ENCODE data around the gene PRPF40B. TPM values are rescaled to one million over a fixed set of nuclear protein-coding genes. Genes with fewer than 3 reads are reported as not detected.

PRPF40B gene
- total RNA-seq, 4 donors from 2014 or later, result 17.4 to 72.9 (median 25.4) TPM

DNA sequence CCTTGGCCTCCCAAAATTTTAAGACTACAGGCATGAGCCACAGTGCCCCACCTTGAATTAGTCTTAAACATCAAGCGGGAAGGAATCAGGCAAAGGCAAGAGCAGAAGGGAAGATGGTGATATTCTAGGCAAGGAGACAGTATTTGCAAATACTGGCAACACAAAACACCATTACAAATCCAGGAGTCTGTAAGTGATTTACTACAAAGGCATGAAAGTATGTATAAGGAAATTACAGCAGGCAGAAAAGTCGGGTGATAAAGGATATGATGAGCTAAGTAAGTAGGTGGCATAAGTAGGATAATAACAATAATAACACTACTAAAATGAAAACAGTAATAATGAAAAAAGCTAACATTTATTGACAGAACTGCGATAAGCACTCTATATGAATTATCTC is 55.4 kb downstream of the PRPF40B start:
- no peak for TF ChIP-seq POLR2A (IDR thresholded peaks at IDR 0.05)
- no peaks in the 10 kb centered on the region for H3K27me3 ChIP-seq
- H3K27ac ChIP-seq, result no peak overlapping the region
- H3K36me3 ChIP-seq, result no peaks in the 10 kb centered on the region
- no peak overlapping the region for H3K4me3 ChIP-seq
- intact Hi-C loops (cut with DNase I; ENCODE audit: low total_unique reads), result no loop called here
- peaks cover 4 to 14% of the 10 kb centered on the region in 2 donors for H3K4me1 ChIP-seq
- no peaks in the 10 kb centered on the region for H3K9me3 ChIP-seq
- DNase-seq, result no peak

DNA sequence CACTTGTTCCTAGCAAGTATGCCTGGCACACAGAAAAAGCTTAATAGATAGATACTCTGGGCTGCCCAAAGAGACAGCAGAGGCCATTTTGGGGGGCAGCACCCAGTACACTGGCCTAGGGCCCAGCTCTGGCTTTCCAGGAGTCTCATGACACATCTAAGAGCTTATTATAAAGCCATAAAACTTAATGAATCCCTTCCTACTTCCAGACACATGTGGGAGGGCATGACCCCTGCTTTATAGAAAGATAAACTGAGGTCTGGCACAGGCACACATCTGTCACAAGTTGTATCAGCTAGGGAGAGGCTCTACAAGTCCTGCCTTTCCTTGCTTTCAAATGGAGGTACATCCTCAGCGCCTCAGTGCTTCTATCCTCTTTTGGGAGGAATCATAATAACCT is 56.7 kb downstream of the PRPF40B start:
- H3K27ac ChIP-seq, result no peak overlapping the region
- no peaks in the 10 kb centered on the region for H3K36me3 ChIP-seq
- H3K4me1 ChIP-seq, result peaks cover 2 to 7% of the 10 kb centered on the region in 2 donors

DNA sequence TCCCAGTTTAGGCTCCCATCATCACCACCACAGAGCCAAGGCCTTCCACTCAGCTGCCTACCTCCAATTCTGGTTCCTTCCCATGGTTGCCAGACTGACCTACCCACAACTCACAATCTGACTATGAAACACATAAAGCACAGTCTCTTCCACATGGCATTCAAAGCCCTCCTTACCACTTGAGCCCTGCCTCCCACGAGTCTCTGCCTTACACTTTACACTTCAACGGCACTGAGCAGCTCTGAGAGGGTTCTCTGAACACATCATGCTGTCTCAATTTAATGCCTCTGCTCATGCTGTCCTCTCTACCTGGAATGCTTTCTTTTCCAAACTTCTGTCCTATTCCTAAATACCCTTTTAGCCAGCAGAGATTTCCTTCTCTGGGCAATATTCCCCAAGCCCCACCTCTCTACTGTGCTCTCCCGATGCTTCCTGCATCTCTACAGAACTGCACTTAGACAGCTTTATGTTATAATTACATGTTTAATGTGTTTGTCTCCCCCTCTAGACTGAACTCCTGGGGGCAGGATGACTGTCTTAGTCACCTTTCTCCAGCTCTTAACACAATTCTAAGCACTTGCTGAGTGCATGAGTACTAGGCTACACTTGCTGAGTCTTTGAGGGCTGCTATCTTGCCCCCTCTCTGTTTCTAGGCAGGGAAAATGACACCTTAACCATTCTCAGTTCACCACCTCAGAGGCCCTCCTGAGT is 60.4 kb downstream of the PRPF40B start:
- no peak for TF ChIP-seq POLR2A (IDR thresholded peaks at IDR 0.05)
- TF ChIP-seq, protein P1, sequence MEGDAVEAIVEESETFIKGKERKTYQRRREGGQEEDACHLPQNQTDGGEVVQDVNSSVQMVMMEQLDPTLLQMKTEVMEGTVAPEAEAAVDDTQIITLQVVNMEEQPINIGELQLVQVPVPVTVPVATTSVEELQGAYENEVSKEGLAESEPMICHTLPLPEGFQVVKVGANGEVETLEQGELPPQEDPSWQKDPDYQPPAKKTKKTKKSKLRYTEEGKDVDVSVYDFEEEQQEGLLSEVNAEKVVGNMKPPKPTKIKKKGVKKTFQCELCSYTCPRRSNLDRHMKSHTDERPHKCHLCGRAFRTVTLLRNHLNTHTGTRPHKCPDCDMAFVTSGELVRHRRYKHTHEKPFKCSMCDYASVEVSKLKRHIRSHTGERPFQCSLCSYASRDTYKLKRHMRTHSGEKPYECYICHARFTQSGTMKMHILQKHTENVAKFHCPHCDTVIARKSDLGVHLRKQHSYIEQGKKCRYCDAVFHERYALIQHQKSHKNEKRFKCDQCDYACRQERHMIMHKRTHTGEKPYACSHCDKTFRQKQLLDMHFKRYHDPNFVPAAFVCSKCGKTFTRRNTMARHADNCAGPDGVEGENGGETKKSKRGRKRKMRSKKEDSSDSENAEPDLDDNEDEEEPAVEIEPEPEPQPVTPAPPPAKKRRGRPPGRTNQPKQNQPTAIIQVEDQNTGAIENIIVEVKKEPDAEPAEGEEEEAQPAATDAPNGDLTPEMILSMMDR (IDR thresholded peaks at IDR 0.05), result no peak

More for the DNA sequence above, 56.7 kb downstream of the PRPF40B start:
- Histone ChIP-seq H3K4me3 (no peak overlapping the region), H3K9me3 (no peaks in the 10 kb centered on the region), H3K27me3 (no peaks in the 10 kb centered on the region)
- DNase-seq, result no peak
- TF ChIP-seq, protein P1 (IDR thresholded peaks at IDR 0.05), result no peak
- no peak for TF ChIP-seq POLR2A (IDR thresholded peaks at IDR 0.05)
- intact Hi-C loops (cut with DNase I; ENCODE audit: low total_unique reads), result no loop called here

DNA sequence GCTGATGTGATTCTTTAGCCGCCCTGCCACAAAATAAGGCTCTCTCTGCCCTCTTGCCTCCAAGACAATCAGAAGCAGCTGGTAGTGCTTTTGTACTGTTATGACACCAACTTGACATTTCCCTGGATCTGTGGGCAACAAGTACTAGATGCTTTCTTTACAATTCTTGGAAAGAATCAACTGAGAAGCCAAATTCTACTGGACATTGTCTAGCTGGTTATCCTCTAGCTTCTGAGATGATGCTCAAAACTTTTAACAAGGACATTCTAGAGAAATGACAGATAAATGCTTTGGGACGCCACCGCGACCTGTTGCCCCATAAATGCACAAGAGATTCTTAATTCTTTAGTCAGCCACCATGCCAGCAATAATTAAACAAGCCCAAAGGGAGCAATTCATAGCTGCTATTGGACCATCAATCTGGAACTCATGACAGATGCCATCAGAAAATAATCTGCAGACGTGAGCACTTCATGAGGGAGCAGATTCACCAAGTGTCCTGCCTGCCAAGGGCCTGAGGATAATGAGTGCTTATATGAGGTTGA is 61.0 kb downstream of the PRPF40B start:
- no peak for DNase-seq
- Histone ChIP-seq H3K27me3 (no peaks in the 10 kb centered on the region), H3K4me3 (no peak overlapping the region), H3K9me3 (no peaks in the 10 kb centered on the region), H3K36me3 (no peaks in the 10 kb centered on the region), H3K27ac (no peak overlapping the region), H3K4me1 (no peaks in the 10 kb centered on the region)
- intact Hi-C loops (cut with DNase I; ENCODE audit: low total_unique reads), result no loop called here
- no peak for TF ChIP-seq POLR2A (IDR thresholded peaks at IDR 0.05)
- TF ChIP-seq, protein P1 (IDR thresholded peaks at IDR 0.05), result no peak

More for the DNA sequence above, 60.4 kb downstream of the PRPF40B start:
- peak overlapping the region in 1 of 2 donors; percentile 19 for H3K27ac ChIP-seq
- no peaks in the 10 kb centered on the region for H3K27me3 ChIP-seq
- no peaks in the 10 kb centered on the region for H3K36me3 ChIP-seq
- H3K4me3 ChIP-seq, result no peak overlapping the region
- H3K4me1 ChIP-seq, result no peaks in the 10 kb centered on the region
- H3K9me3 ChIP-seq, result no peaks in the 10 kb centered on the region
- intact Hi-C loops (cut with DNase I; ENCODE audit: low total_unique reads), result no loop called here
- DNase-seq, result no peak

DNA sequence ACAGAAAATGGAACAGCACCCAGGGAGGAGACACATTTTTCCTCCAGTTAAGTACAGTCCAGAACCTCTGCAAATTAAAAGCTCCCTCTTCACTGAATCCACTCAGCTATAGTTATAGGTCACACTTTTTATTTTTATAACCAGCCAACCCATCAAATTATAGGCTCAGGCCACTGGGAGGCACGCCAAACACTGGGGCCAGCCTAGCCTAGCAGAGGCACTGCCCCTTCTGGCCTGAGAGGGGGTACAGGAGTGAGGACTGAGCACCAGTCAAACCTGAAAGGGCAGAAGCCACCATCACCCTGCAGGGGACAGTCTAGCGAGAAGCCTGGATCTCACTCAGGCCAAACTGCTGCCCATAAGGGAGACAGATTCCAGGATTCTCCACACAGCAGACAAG is 64.6 kb downstream of the PRPF40B start:
- Histone ChIP-seq H3K36me3 (no peaks in the 10 kb centered on the region), H3K9me3 (no peaks in the 10 kb centered on the region), H3K27me3 (no peaks in the 10 kb centered on the region), H3K4me3 (no peak overlapping the region), H3K4me1 (no peaks in the 10 kb centered on the region), H3K27ac (no peak overlapping the region)
- TF ChIP-seq, protein P1 (IDR thresholded peaks at IDR 0.05), result no peak
- no peak for TF ChIP-seq POLR2A (IDR thresholded peaks at IDR 0.05)
- DNase-seq, result no peak
- intact Hi-C loops (cut with DNase I; ENCODE audit: low total_unique reads), result no loop called here
